ENCODE data around the gene GNG3.
A peak's percentile ranks its signal among the peaks of the same experiment; 100 is the strongest.

Gene GNG3

GRCh38 chr11:62753736-62754603 lies 46.5 kb downstream of the GNG3 start, which contains the start of gene ZBTB3:
Gene ZBTB3, minus strand, starts transcription at chr11:62754160. Its CDS starts 496 bp downstream, at chr11:62753664.
- DNase-seq, result peak; percentile 99
- Histone ChIP-seq H3K4me3 (ENCODE audit: low read depth, low read length) (peak within 1 kb of the TSS; percentile 94), H3K27me3 (replicated peaks) (no peaks in the 10 kb centered on the region), H3K27ac (peak within 1 kb of the TSS; percentile 94), H3K36me3 (replicated peaks) (peaks cover 3% of the 10 kb centered on the region)
- in situ Hi-C loops (cut with HindIII; ENCODE audit: low pct_ligation_motif_present, low sequenced_read_pairs), result no loop called here
- no peak for TF ChIP-seq CTCF (IDR thresholded peaks at IDR 0.05; ENCODE audit: low read depth, low read length, missing control alignments)

GRCh38 chr11:62755086-62755615 lies 47.7 kb downstream of the GNG3 start:
- DNase-seq, result no peak
- in situ Hi-C loops (cut with HindIII; ENCODE audit: low pct_ligation_motif_present, low sequenced_read_pairs), result no loop called here
- no peak for TF ChIP-seq CTCF (IDR thresholded peaks at IDR 0.05; ENCODE audit: low read depth, low read length, missing control alignments)
- Histone ChIP-seq H3K4me3 (ENCODE audit: low read depth, low read length) (no peak overlapping the region), H3K27me3 (replicated peaks) (no peaks in the 10 kb centered on the region), H3K36me3 (replicated peaks) (peaks cover 3% of the 10 kb centered on the region), H3K27ac (no peak overlapping the region)

- in situ Hi-C loops (cut with HindIII; ENCODE audit: low pct_ligation_motif_present, low sequenced_read_pairs), result no loop called here
- DNase-seq, result no peak
- no peak overlapping the region for H3K4me3 ChIP-seq (ENCODE audit: low read depth, low read length)
- TF ChIP-seq CTCF (IDR thresholded peaks at IDR 0.05; ENCODE audit: low read depth, low read length, missing control alignments), result no peak
- H3K36me3 ChIP-seq (replicated peaks), result no peaks in the 10 kb centered on the region
- no peaks in the 10 kb centered on the region for H3K27me3 ChIP-seq (replicated peaks)
- no peak overlapping the region for H3K27ac ChIP-seq
These were observed 50.6 kb downstream of the GNG3 start for GRCh38 chr11:62757846-62758788.

Measured in brain microvascular endothelial cell (primary cell).